Common myeloid progenitor, CD34-positive (primary cell): ENCODE measurements around the gene C20orf204.
"Not testable (repeated sequence)": the region's sequence is repeated elsewhere in the genome, so short reads cannot be mapped to it uniquely, and the experiment has no call there.

Experiments
- CTCF ChIA-PET: fragments of 350-600 bp; sonication (Branson Sonifier 250); formaldehyde crosslinking; loops from one replicate; lab custom pipeline; 2021; ENCODE audit warnings: antibody characterized with exemption; lab: Charles Lee
- POLR2A ChIA-PET: fragments of 350-600 bp; sonication (Branson Sonifier 250); formaldehyde crosslinking; loops from one replicate; lab custom pipeline; 2021; ENCODE audit warnings: antibody characterized with exemption; lab: Charles Lee
- DNase-seq, 3 donors: peaks; one replicate each; pipeline versions ENCODE4 v3.0.0 to v3.0.0-alpha.2; 2013
- H3K27ac ChIP-seq, 2 experiments: 1 replicate in 1 of 2; 2 replicates in 1 of 2; pipeline ENCODE4 v1.7.0; 2013; ENCODE audit warnings: inconsistent platforms in 2 of 2, low read length in 2 of 2, mild to moderate bottlenecking in 2 of 2, low read depth in 1 of 2, moderate library complexity in 1 of 2; ENCODE audit not compliant: severe bottlenecking in 2 of 2, insufficient read depth in 1 of 2, poor library complexity in 1 of 2
- H3K27me3 ChIP-seq, 5 experiments: replicated peaks in 2 of 5; 1 replicate in 3 of 5; 2 replicates in 2 of 5; pipeline versions ENCODE4 v1.6.1 to v1.7.0; 2013; ENCODE audit warnings: low read length in 4 of 5, mild to moderate bottlenecking in 2 of 5, moderate library complexity in 2 of 5, inconsistent platforms in 1 of 5; ENCODE audit not compliant: insufficient read depth in 5 of 5, control insufficient read depth in 4 of 5
- H3K36me3 ChIP-seq, 4 experiments: 1 replicate in 2 of 4; 2 replicates in 2 of 4; pipeline versions ENCODE4 v1.6.1 to v1.7.0; 2013; ENCODE audit warnings: low read length in 3 of 4, control low read depth in 1 of 4, mild to moderate bottlenecking in 1 of 4; ENCODE audit not compliant: control insufficient read depth in 4 of 4, insufficient read depth in 4 of 4
- H3K4me1 ChIP-seq, 4 experiments: 1 replicate in 3 of 4; 2 replicates in 1 of 4; pipeline versions ENCODE4 v1.6.1 to v1.7.1; 2013; ENCODE audit warnings: low read length in 3 of 4, mild to moderate bottlenecking in 3 of 4, control low read depth in 1 of 4, inconsistent platforms in 1 of 4, moderate library complexity in 1 of 4; ENCODE audit not compliant: control insufficient read depth in 4 of 4, insufficient read depth in 4 of 4; ENCODE audit errors: control extremely low read depth in 1 of 4
- H3K4me3 ChIP-seq, 7 experiments: 1 replicate in 4 of 7; 2 replicates in 3 of 7; pipeline versions ENCODE4 v1.5.1 to v1.7.0; 2013; ENCODE audit warnings: mild to moderate bottlenecking in 7 of 7, low read length in 6 of 7, moderate library complexity in 6 of 7, inconsistent platforms in 2 of 7, low read depth in 2 of 7, control low read depth in 1 of 7; ENCODE audit not compliant: insufficient read depth in 4 of 7, control insufficient read depth in 1 of 7; ENCODE audit errors: extremely low read depth in 1 of 7
- H3K9me3 ChIP-seq, 5 experiments: 1 replicate in 4 of 5; 2 replicates in 1 of 5; pipeline versions ENCODE4 v1.6.1 to v1.7.1; 2013; ENCODE audit warnings: low read length in 4 of 5, mild to moderate bottlenecking in 2 of 5, inconsistent platforms in 1 of 5, low read depth in 1 of 5, moderate library complexity in 1 of 5; ENCODE audit not compliant: control insufficient read depth in 4 of 5, insufficient read depth in 2 of 5; ENCODE audit errors: control extremely low read depth in 1 of 5
- WGBS: methylation state at CpG from one replicate; pipeline ENCODE4 v1.1.5; 2013; ENCODE audit not compliant: insufficient coverage; 5-methylcytosine and 5-hydroxymethylcytosine counted together

The C20orf204 gene

DNA sequence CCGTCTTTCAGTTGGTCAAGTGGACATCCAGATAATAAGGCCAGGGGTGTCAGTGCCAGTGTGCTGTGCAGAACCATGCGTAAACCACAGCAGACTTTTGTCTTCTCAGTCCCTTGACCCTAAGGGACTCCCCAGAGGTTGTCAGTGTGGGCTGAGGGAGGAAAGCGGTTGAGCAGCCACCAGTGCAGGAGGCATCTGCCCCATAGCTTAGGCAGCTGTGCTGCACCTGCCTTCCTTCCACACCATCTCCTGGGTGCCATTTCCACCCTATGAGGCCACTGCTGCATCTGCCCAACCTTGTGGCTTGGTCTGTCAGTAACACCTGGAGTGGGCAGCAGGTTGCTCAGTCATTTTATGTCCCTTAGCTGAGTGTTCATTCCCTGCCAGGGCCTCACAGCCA is 29.1 kb upstream of the C20orf204 start:
- Histone ChIP-seq H3K9me3 (peaks cover 0 to 13% (median 4%) of the 10 kb centered on the region in 5 experiments), H3K27ac (no peak overlapping the region), H3K4me1 (peaks cover 0 to 7% (median 7%) of the 10 kb centered on the region in 4 experiments), H3K36me3 (peaks cover 24 to 78% (median 61%) of the 10 kb centered on the region in 4 experiments), H3K27me3 (no peaks in the 10 kb centered on the region), H3K4me3 (no peak overlapping the region)
- 100% methylated on average over 3 of the region's 3 CpGs for WGBS
- ChIA-PET POLR2A (no interaction called here), CTCF (interaction anchor here (0.8 to 1.6 kb wide), 3 partner anchors 22 to 31 kb away, joined by 3 to 5 read pairs (median 3); partner anchors contain the start of gene SAMD10)
- no peak for DNase-seq

DNA sequence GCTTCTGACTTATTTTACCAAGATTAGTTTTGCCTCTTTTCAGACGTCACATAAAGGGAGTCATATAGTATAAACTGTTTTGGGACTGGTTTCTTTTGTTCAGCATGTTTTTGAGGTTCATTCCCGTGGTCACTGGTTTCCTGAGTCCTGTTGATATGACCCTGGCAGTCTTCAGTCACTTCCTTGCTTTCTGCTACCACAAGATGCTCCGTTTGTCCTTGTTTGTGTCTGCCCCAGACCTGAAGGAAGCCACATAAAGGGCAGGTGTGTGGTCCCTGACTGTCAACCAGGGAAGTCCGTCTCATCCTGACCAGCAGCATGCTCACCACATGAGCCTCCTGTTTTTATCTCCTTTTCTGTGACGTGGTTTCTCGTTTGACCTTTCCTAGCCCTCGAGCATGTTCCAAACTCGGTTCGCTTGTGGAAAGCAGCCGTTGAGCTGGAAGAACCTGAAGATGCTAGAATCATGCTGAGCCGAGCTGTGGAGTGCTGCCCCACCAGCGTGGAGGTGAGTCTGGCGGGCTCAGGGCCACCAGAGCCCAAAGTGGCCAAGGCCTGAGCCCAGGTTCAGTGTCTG is 26.1 kb upstream of the C20orf204 start:
- WGBS = 76% methylated on average over 11 of the region's 13 CpGs

DNA sequence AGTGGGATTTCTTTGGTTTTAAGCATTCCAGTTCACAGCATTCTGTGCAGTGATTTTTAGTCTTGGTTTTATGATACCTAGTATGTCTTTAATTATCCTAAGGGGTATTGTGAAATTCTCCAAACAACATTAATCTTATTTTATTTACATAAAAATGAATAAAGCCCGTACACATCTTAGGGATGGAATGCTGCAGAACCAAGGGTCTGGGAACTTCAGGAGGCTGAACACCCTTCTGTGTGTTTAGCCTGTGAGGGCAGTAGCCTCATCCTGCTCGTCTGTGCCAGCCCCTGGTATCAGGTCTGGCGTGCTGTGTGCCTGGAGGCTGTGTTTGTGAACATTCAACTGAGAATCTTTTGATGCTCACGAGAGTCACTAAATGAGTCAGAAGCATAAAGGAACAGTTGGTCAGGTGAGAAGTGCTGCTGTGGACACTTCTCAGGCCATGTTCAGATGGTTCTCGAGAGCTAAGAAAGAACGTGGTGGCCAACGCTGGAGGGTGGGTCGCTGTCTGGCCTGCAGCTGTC is 25.2 kb upstream of the C20orf204 start:
- no peak for DNase-seq
- CTCF ChIA-PET = interaction anchor here (1.1 kb wide), 1 partner anchor 27 kb away, joined by 4 read pairs; no protein-coding TSS in a partner anchor
- Histone ChIP-seq H3K27ac (no peak overlapping the region), H3K27me3 (no peaks in the 10 kb centered on the region), H3K4me3 (no peak overlapping the region), H3K4me1 (peaks cover 0 to 7% (median 7%) of the 10 kb centered on the region in 4 experiments), H3K36me3 (peaks cover 25 to 77% (median 61%) of the 10 kb centered on the region in 4 experiments), H3K9me3 (peaks cover 0 to 13% (median 4%) of the 10 kb centered on the region in 5 experiments)
- POLR2A ChIA-PET = no interaction called here
- 96% methylated on average over 7 of the region's 8 CpGs for WGBS

More for the DNA sequence above, 26.1 kb upstream of the C20orf204 start:
- H3K4me3 ChIP-seq = no peak overlapping the region
- peak in 2 of 3 donors; percentile 25 to 39 for DNase-seq
- H3K9me3 ChIP-seq = peaks cover 0 to 13% (median 4%) of the 10 kb centered on the region in 5 experiments
- peaks cover 23 to 77% (median 60%) of the 10 kb centered on the region in 4 experiments for H3K36me3 ChIP-seq
- H3K27ac ChIP-seq = no peak overlapping the region
- H3K27me3 ChIP-seq = no peaks in the 10 kb centered on the region
- ChIA-PET CTCF (interaction anchor here (1.1 kb wide), 1 partner anchor 28 kb away, joined by 4 read pairs; no protein-coding TSS in a partner anchor), POLR2A (interaction anchor here (0.9 kb wide), 1 partner anchor 17 kb away, joined by 4 read pairs; no protein-coding TSS in a partner anchor)
- H3K4me1 ChIP-seq = peaks cover 0 to 7% (median 7%) of the 10 kb centered on the region in 4 experiments

DNA sequence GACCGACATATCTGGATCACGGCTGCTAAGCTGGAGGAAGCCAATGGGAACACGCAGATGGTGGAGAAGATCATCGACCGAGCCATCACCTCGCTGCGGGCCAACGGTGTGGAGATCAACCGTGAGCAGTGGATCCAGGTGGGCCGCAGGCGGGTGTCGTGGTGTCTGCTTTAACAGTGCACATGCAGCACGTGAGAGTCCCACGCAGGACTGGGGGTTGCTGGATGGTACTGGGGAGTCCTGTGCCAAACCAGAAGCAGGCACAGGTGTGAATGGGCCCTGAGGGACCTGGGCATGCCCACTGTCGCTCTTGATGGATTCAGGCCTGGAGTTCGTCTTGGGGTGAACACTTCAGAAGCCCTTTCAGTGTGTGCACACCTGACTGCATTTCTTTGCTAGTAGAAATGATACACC is 24.6 kb upstream of the C20orf204 start:
- Histone ChIP-seq H3K27me3 (no peaks in the 10 kb centered on the region), H3K9me3 (peaks cover 0 to 13% (median 4%) of the 10 kb centered on the region in 5 experiments), H3K4me3 (no peak overlapping the region), H3K36me3 (peaks cover 25 to 77% (median 61%) of the 10 kb centered on the region in 4 experiments), H3K4me1 (peaks cover 0 to 7% (median 7%) of the 10 kb centered on the region in 4 experiments), H3K27ac (no peak overlapping the region)
- ChIA-PET CTCF (no interaction called here), POLR2A (no interaction called here)
- no peak for DNase-seq
- WGBS = 98% methylated on average over 14 of the region's 16 CpGs

DNA sequence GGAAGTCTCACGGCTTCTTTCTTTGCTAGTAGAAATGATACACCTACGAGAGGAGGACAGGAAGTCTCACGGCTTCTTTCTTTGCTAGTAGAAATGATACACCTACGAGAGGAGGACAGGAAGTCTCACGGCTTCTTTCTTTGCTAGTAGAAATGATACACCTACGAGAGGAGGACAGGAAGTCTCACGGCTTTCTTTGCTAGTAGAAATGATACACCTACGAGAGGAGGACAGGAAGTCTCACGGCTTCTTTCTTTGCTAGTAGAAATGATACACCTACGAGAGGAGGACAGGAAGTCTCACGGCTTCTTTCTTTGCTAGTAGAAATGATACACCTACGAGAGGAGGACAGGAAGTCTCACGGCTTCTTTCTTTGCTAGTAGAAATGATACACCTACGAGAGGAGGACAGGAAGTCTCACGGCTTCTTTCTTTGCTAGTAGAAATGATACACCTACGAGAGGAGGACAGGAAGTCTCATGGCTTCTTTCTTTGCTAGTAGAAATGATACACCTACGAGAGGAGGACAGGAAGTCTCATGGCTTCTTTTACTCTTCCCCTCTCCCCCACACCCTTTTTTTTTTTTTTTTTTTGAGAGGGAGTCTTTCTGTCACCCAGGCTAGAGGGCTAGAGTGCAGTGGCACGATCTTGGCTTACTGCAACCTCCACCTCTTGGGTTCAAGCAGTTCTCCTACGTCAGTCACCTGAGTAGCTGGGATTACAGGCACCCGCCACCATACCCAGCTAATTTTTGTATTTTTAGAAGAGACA is 23.4 kb upstream of the C20orf204 start:
- H3K4me3 ChIP-seq, DNase-seq, POLR2A ChIA-PET, H3K27me3 ChIP-seq, CTCF ChIA-PET, H3K4me1 ChIP-seq, H3K27ac ChIP-seq: not testable (repeated sequence)
- 100% methylated on average over 1 of the region's 20 CpGs for WGBS
- Histone ChIP-seq H3K9me3 (peaks cover 0 to 13% (median 4%) of the 10 kb centered on the region in 5 experiments), H3K36me3 (peaks cover 25 to 74% (median 58%) of the 10 kb centered on the region in 4 experiments)

DNA sequence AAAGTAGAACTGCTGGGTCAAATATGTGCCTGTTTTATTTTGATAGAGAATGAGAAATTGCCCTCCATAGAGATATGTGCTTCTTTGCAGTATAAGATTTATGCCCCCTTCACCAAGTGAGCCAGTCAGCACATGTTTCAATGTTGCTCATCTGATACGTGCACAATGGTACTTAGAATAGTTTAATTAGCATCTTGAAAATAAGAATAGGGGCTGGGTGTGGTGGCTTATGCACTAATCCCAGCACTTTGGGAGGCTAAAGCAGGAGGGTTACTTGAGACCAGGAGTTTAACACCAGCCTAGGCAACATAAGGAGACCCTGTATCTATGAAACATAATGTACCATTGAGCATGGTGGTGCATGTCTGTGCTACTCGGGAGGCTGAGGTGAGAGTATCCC is 20.3 kb upstream of the C20orf204 start:
- 94% methylated on average over 2 of the region's 2 CpGs for WGBS
- CTCF ChIA-PET = no interaction called here
- POLR2A ChIA-PET = no interaction called here

More for the DNA sequence above, 20.3 kb upstream of the C20orf204 start:
- DNase-seq = no peak
- peaks cover 0 to 5% (median 3%) of the 10 kb centered on the region in 5 experiments for H3K9me3 ChIP-seq
- no peaks in the 10 kb centered on the region for H3K4me1 ChIP-seq
- H3K27ac ChIP-seq = no peak overlapping the region
- no peaks in the 10 kb centered on the region for H3K27me3 ChIP-seq
- H3K4me3 ChIP-seq = no peak overlapping the region
- H3K36me3 ChIP-seq = peaks cover 13 to 77% (median 48%) of the 10 kb centered on the region in 4 experiments
